Adipocyte (in vitro differentiated cells): ENCODE data around the gene ZNF385A.

Source experiments
- DNase-seq: peaks from one replicate; pipeline ENCODE4 v3.0.0-alpha.2; 2015; ENCODE audit warnings: low read depth
- H3K27me3 ChIP-seq: replicated peaks from 2 replicates; pipeline ENCODE4 v1.7.0; 2013; ENCODE audit warnings: mild to moderate bottlenecking, low read length, moderate library complexity; ENCODE audit not compliant: control insufficient read depth, insufficient read depth
- H3K36me3 ChIP-seq: 2 replicates; pipeline ENCODE4 v1.7.0; 2013; ENCODE audit warnings: low read length, mild to moderate bottlenecking, moderate library complexity; ENCODE audit not compliant: control insufficient read depth, insufficient read depth, severe bottlenecking
- H3K4me1 ChIP-seq: 2 replicates; pipeline ENCODE4 v1.7.0; 2013; ENCODE audit warnings: mild to moderate bottlenecking, low read length, moderate library complexity; ENCODE audit not compliant: control insufficient read depth, insufficient read depth
- H3K4me3 ChIP-seq: 2 replicates; pipeline ENCODE4 v1.7.0; 2013; ENCODE audit warnings: mild to moderate bottlenecking, low read length, moderate library complexity
- H3K9ac ChIP-seq: 2 replicates; pipeline ENCODE4 v1.7.0; 2013; ENCODE audit warnings: mild to moderate bottlenecking, low read length, moderate library complexity
- H3K9me3 ChIP-seq: 2 replicates; pipeline ENCODE4 v1.7.0; 2013; ENCODE audit warnings: mild to moderate bottlenecking, low read length, moderate library complexity; ENCODE audit not compliant: control insufficient read depth

The ZNF385A gene, protein sequence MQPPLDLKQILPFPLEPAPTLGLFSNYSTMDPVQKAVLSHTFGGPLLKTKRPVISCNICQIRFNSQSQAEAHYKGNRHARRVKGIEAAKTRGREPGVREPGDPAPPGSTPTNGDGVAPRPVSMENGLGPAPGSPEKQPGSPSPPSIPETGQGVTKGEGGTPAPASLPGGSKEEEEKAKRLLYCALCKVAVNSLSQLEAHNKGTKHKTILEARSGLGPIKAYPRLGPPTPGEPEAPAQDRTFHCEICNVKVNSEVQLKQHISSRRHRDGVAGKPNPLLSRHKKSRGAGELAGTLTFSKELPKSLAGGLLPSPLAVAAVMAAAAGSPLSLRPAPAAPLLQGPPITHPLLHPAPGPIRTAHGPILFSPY

DNA sequence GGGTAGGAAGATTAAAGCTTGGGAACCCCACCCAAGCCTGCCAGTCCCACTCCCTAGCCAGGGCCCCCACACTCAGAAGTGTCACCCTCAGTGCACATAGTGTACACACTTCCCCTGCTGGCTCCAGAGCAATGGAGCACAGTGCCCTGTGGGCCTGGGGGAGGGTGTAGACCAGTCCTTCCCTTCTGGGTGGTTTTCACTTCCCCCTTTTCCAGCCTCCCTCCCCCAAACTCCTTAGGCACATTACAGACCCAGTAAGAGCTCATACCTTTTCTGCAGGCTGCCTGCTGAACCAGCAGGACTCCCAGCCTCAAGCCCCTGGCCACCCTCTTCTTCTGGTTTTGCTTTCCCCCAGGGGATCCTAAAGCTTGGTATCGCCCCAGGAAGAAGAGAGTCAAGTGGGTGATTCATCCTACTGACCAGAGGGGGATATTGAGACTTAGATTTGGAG lies at the start of gene ZNF385A:
TSS of gene ZNF385A (minus strand) at position 143 of the 451 bp plus-strand sequence. CDS start 219 bp downstream, outside the sequence.
- H3K4me1 ChIP-seq, result peaks cover 30% of the 10 kb centered on the region
- no peaks in the 10 kb centered on the region for H3K9me3 ChIP-seq
- DNase-seq, result no peak
- no peaks in the 10 kb centered on the region for H3K27me3 ChIP-seq
- H3K36me3 ChIP-seq, result no peaks in the 10 kb centered on the region
- peak within 1 kb of the TSS; percentile 41 for H3K9ac ChIP-seq
- H3K4me3 ChIP-seq, result no peak within 1 kb of the TSS

DNA sequence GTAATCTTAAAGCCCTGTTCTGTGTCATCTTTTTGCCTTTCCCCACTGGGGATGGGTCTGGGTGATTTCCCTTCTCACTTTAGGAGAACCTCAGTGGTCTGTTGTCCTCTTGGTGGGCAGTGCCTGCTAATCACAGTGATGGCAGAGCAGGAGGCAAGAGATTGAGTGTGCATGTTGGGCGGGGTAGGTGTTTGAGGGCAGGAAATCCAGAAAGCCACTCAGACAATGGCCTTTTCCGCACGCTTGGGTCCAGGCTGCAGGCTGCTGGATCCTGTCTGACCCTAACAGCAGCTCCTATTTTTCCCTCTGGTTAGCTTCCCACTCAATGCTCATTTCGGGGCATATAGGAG lies 48.3 kb upstream of the ZNF385A start:
- H3K9ac ChIP-seq, result no peak overlapping the region
- no peak overlapping the region for H3K4me3 ChIP-seq

DNA sequence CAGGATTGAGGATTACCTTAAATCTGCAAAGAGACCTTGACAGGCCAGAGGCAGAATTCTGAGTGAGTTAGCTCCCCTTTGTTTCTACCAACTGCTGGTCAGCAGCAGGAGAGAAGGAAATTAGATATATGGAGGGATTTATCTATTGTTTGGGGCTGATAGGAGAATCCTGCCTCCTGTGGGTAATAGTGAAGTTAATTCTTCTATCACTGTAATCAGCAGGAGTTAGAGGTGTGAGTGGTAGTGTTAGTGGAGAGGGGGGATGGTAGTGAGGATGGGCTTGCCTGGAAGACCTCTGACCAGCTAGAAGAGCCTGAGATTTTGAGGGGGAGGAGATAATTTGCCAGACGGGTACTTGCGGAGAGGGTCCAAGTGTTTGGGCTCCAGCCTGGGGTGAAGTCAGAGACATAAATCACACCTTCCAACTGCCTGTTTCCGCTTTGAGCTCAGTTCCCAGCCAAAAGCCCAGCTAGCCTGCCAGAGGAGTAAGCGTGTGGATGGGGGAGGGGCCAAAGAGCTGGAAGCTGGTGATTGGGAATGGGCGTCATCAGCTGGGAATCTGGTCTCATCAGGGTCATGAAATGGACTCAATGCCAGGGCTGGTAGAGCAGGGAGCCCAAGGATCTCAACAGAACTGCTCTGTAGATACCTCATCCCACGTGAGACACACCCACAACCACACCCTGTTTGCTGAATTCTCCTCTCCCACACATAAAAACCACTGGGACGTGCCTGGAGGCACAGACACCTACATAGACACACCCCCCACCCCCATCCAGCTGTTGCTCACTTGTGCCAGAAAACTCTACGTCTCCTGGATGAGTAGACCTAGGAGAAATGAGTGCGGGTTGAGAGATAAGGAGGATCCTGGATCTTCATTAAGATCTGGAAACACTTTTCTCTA lies 47.6 kb upstream of the ZNF385A start:
- Histone ChIP-seq H3K36me3 (no peaks in the 10 kb centered on the region), H3K9me3 (no peaks in the 10 kb centered on the region), H3K27me3 (no peaks in the 10 kb centered on the region), H3K9ac (no peak overlapping the region), H3K4me1 (peaks cover 37% of the 10 kb centered on the region), H3K4me3 (peak overlapping the region; percentile 29)
- no peak for DNase-seq

More for the DNA sequence above, 48.3 kb upstream of the ZNF385A start:
- Histone ChIP-seq H3K4me1 (peaks cover 34% of the 10 kb centered on the region), H3K36me3 (no peaks in the 10 kb centered on the region), H3K9me3 (no peaks in the 10 kb centered on the region), H3K27me3 (no peaks in the 10 kb centered on the region)
- DNase-seq, result no peak

DNA sequence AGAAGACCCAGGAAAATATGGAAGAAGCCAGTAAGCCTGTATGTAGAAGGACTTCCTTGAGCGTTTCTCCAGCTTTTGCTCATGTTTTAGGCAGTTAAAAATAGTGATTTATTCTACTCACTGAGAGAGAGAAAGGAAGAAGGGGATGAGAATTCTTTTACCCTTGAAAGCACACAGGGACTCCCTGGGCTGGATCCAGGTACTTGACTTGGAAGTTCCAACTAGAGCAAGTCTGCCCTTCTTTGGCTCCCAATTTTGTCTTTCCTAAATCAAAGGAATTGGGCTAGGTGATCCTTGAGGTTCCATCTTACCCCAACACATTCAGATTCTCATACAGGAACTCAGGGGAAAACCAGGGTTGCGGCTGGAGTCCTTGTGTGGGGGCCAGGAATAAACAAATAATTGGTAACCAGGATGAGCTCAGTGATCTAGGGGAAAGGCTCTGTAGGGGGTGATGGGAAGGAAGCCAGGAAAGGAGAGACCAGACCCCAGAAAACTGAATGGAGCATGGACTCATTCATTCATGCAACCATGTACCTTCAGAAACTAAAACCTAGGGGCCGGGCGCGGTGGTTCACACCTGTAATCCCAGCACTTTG lies 46.0 kb upstream of the ZNF385A start:
- peaks cover 38% of the 10 kb centered on the region for H3K4me1 ChIP-seq
- no peaks in the 10 kb centered on the region for H3K36me3 ChIP-seq
- no peak overlapping the region for H3K4me3 ChIP-seq
- DNase-seq, result no peak
- H3K27me3 ChIP-seq, result no peaks in the 10 kb centered on the region
- no peaks in the 10 kb centered on the region for H3K9me3 ChIP-seq
- no peak overlapping the region for H3K9ac ChIP-seq

DNA sequence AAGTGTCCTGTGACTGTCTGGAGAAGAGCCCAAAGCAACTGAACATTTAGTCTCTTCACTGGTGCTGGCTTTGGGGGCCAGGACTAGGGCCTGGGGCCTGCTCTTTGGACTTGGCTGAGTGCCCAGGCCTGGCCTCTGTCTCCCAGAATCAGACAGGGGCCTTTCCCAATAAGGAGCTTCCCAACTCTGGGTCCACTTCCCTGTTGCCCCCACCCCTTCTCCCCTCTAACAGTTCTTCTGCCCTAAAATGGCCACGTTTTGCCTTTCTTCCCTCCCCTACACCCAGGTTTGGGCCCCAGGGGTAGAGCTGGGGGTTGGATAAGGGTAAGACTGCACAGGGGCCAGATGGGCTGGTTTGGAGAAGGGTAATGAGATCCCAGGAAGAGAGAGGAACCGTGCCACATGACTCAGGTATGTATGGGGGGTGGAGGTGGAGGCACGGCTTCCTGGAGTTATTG lies 44.5 kb upstream of the ZNF385A start:
- Histone ChIP-seq H3K9ac (peak overlapping the region; percentile 15), H3K4me3 (no peak overlapping the region), H3K9me3 (no peaks in the 10 kb centered on the region), H3K4me1 (peaks cover 40% of the 10 kb centered on the region), H3K27me3 (no peaks in the 10 kb centered on the region), H3K36me3 (no peaks in the 10 kb centered on the region)
- DNase-seq, result no peak

DNA sequence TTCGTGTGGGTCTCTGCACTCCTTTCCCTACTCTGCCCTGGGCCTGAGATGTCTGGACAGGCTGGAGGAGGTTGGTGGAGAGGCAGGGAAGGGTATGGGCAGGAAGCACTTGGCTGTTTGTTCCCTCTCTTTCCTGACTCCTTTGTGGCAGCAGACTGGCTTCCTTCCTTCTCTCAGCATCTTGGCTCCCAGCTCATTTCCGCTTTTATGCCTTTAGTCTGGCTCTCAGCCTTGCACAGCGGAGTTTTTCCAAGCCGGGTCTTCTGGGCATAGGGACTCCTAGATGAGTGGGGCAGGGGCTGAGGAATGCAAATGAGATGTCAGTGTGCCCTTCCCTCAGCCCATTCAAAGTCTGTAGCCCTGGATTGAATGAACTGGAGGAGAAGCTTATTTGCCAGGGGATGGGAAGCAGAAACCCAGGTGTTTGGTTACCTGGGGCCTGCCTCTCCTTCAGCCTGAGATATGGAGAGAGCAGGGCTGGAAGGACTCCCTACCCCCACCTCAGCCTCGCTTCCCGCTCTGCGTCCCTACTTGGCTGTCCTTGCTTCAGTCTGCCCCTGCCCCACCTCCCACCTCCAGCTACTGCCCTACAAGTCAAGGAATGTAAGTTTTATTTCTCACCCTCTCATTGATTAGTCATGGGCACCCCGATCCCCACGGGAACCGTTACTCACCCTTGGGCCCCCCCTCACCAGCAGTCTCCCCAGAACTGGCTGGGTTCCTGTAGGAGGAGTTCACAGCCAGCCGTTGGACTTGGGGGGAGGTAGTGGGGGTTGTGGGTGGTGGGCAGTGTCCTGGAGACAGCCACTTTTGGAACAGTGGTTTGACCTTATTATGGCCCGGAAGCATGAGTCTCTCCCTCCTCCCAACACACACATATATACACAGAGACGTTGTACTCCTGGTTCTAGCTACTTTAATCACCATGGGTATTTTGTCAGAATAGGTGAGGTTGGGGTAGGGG lies 43.8 kb upstream of the ZNF385A start:
- Histone ChIP-seq H3K27me3 (no peaks in the 10 kb centered on the region), H3K4me1 (peaks cover 48% of the 10 kb centered on the region), H3K9me3 (no peaks in the 10 kb centered on the region), H3K4me3 (no peak overlapping the region), H3K9ac (peak overlapping the region; percentile 15), H3K36me3 (no peaks in the 10 kb centered on the region)
- DNase-seq, result no peak

DNA sequence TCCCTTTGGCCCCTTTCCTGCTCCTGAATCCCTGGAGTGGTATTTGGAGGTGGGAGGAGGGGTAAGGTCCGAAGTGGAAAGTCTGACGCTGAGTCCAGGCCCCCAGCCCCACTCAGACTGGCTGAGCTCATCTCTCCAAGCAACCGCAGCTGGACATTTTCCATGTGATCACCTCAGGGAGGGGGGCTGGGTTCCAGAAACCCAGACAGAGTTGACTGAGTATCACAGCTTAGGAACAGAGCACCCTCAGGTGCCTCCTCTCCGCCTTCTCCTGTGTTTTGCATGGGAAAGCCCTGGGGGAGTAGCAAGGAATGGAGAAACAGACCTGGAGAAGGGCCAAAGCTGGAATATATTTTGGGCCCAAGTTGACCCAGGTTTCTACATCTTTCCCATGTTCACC lies 42.6 kb upstream of the ZNF385A start:
- H3K4me3 ChIP-seq, result no peak overlapping the region
- no peaks in the 10 kb centered on the region for H3K9me3 ChIP-seq
- H3K27me3 ChIP-seq, result no peaks in the 10 kb centered on the region
- no peak overlapping the region for H3K9ac ChIP-seq
- H3K36me3 ChIP-seq, result no peaks in the 10 kb centered on the region
- no peak for DNase-seq
- peaks cover 52% of the 10 kb centered on the region for H3K4me1 ChIP-seq

DNA sequence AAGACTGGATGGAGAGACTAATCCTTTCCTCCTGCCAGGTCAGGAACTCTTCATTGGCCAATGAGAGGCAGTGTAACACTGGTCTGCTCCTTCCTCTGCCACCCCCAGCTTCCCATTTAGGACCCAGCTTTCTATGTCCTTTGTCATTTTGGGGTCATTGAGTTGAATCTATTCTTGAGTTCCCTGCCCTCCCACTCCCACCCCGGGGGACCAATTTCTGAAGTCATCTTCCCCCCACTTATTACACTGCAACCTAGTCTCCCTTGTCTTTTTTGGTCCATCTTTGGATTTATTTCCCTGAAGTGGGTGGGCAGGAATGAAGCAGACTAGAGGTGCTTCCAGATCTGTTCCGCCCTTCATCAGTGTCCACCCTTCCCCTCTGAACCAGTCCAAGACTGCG lies 42.2 kb upstream of the ZNF385A start:
- H3K9me3 ChIP-seq, result no peaks in the 10 kb centered on the region
- H3K36me3 ChIP-seq, result no peaks in the 10 kb centered on the region
- DNase-seq, result no peak
- H3K9ac ChIP-seq, result no peak overlapping the region
- H3K4me3 ChIP-seq, result no peak overlapping the region
- H3K4me1 ChIP-seq, result peaks cover 52% of the 10 kb centered on the region
- H3K27me3 ChIP-seq, result no peaks in the 10 kb centered on the region

DNA sequence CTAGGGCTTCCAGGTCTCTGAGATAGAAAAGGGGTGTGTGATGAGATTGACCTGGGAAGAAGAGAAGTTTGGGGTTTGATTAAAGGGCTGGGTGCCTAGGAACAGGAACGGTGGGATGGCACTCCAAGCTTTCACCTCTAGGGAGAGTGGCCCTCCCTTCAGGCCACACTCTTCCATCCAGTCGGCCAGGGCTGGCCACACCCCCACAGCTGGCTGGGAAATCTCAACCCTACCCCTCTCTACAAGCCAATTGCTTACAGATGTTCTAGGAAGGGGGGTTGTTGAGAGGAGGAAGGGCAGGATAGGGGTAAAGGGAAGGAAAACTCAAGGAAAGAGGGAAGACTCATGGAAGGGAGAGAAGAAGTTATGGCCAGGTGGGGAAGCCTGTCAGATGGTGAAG lies 41.2 kb upstream of the ZNF385A start:
- no peak for DNase-seq
- H3K4me1 ChIP-seq, result peaks cover 58% of the 10 kb centered on the region
- H3K36me3 ChIP-seq, result no peaks in the 10 kb centered on the region
- H3K27me3 ChIP-seq, result no peaks in the 10 kb centered on the region
- no peaks in the 10 kb centered on the region for H3K9me3 ChIP-seq
- no peak overlapping the region for H3K4me3 ChIP-seq
- H3K9ac ChIP-seq, result no peak overlapping the region

DNA sequence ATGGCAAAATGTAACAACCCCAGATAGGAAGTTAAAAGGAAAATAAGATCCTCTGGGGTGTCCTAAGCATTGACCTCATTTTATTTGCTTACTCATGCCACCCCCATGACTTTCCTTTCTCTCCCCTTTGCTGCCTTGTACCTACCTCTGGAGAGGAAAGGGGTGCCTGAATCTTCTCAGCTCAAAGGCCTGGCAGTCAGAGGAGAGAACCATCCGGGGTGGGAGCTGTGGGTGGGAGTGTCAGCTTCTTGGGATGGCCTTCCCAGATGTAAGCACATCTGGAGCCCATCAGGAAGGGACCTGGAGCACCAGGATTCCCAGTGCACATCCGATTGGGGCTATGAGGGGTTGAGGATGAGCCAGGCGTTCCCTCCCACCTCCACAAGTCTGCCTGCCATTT lies 39.7 kb upstream of the ZNF385A start:
- no peak for DNase-seq
- H3K9me3 ChIP-seq, result no peaks in the 10 kb centered on the region
- H3K27me3 ChIP-seq, result no peaks in the 10 kb centered on the region
- H3K4me3 ChIP-seq, result no peak overlapping the region
- H3K9ac ChIP-seq, result no peak overlapping the region
- H3K36me3 ChIP-seq, result no peaks in the 10 kb centered on the region
- H3K4me1 ChIP-seq, result peaks cover 70% of the 10 kb centered on the region
